ENCODE data around the gene DPYSL4.

DPYSL4 gene

GRCh38 chr10:132176623-132177500 lies 9.9 kb upstream of the DPYSL4 start:
- Histone ChIP-seq H3K4me1 (ENCODE audit: insufficient read depth, insufficient read length) (peaks cover 6% of the 10 kb centered on the region), H3K9me3 (ENCODE audit: insufficient read depth, low read length) (no peaks in the 10 kb centered on the region), H3K4me3 (ENCODE audit: insufficient read length, low read depth) (no peak overlapping the region), H3K36me3 (ENCODE audit: insufficient read depth, insufficient read length, low read length) (no peaks in the 10 kb centered on the region), H3K27me3 (ENCODE audit: insufficient read depth, insufficient read length) (peaks cover 22% of the 10 kb centered on the region), H3K9ac (ENCODE audit: insufficient read length, low read depth) (no peak overlapping the region)
- TF ChIP-seq ZNF274 (IDR thresholded peaks at IDR 0.05; ENCODE audit: low read depth, low read length) = no peak
- TF ChIP-seq YY1 (IDR thresholded peaks at IDR 0.05; ENCODE audit: insufficient read depth, insufficient read length) = no peak
- no peak for TF ChIP-seq SUZ12 (IDR thresholded peaks at IDR 0.05; ENCODE audit: extremely low read depth, insufficient read depth, insufficient read length)
- DNase-seq (ENCODE audit: low read depth, low spot score) = no peak

GRCh38 chr10:132178046-132178445 lies 8.7 kb upstream of the DPYSL4 start:
- no peak overlapping the region for H3K4me3 ChIP-seq (ENCODE audit: insufficient read length, low read depth)
- peaks cover 6% of the 10 kb centered on the region for H3K4me1 ChIP-seq (ENCODE audit: insufficient read depth, insufficient read length)
- no peak for DNase-seq (ENCODE audit: low read depth, low spot score)
- H3K27me3 ChIP-seq (ENCODE audit: insufficient read depth, insufficient read length) = peaks cover 33% of the 10 kb centered on the region
- H3K9me3 ChIP-seq (ENCODE audit: insufficient read depth, low read length) = no peaks in the 10 kb centered on the region
- H3K9ac ChIP-seq (ENCODE audit: insufficient read length, low read depth) = no peak overlapping the region
- TF ChIP-seq SUZ12 (IDR thresholded peaks at IDR 0.05; ENCODE audit: extremely low read depth, insufficient read depth, insufficient read length) = no peak
- TF ChIP-seq YY1 (IDR thresholded peaks at IDR 0.05; ENCODE audit: insufficient read depth, insufficient read length) = no peak
- TF ChIP-seq ZNF274 (IDR thresholded peaks at IDR 0.05; ENCODE audit: low read depth, low read length) = no peak
- no peaks in the 10 kb centered on the region for H3K36me3 ChIP-seq (ENCODE audit: insufficient read depth, insufficient read length, low read length)

GRCh38 chr10:132178672-132179545 lies 7.8 kb upstream of the DPYSL4 start:
- no peak for DNase-seq (ENCODE audit: low read depth, low spot score)
- H3K27me3 ChIP-seq (ENCODE audit: insufficient read depth, insufficient read length) = peaks cover 42% of the 10 kb centered on the region
- no peak overlapping the region for H3K4me3 ChIP-seq (ENCODE audit: insufficient read length, low read depth)
- H3K4me1 ChIP-seq (ENCODE audit: insufficient read depth, insufficient read length) = peaks cover 6% of the 10 kb centered on the region
- TF ChIP-seq SUZ12 (IDR thresholded peaks at IDR 0.05; ENCODE audit: extremely low read depth, insufficient read depth, insufficient read length) = no peak
- no peak for TF ChIP-seq YY1 (IDR thresholded peaks at IDR 0.05; ENCODE audit: insufficient read depth, insufficient read length)
- TF ChIP-seq ZNF274 (IDR thresholded peaks at IDR 0.05; ENCODE audit: low read depth, low read length) = no peak
- no peaks in the 10 kb centered on the region for H3K9me3 ChIP-seq (ENCODE audit: insufficient read depth, low read length)
- no peak overlapping the region for H3K9ac ChIP-seq (ENCODE audit: insufficient read length, low read depth)
- no peaks in the 10 kb centered on the region for H3K36me3 ChIP-seq (ENCODE audit: insufficient read depth, insufficient read length, low read length)

- no peak for DNase-seq (ENCODE audit: low read depth, low spot score)
- no peak overlapping the region for H3K4me3 ChIP-seq (ENCODE audit: insufficient read length, low read depth)
- H3K36me3 ChIP-seq (ENCODE audit: insufficient read depth, insufficient read length, low read length) = no peaks in the 10 kb centered on the region
- TF ChIP-seq YY1 (IDR thresholded peaks at IDR 0.05; ENCODE audit: insufficient read depth, insufficient read length) (no peak), ZNF274 (IDR thresholded peaks at IDR 0.05; ENCODE audit: low read depth, low read length) (no peak), SUZ12 (IDR thresholded peaks at IDR 0.05; ENCODE audit: extremely low read depth, insufficient read depth, insufficient read length) (no peak)
- peaks cover 6% of the 10 kb centered on the region for H3K4me1 ChIP-seq (ENCODE audit: insufficient read depth, insufficient read length)
- H3K9ac ChIP-seq (ENCODE audit: insufficient read length, low read depth) = no peak overlapping the region
- H3K27me3 ChIP-seq (ENCODE audit: insufficient read depth, insufficient read length) = peaks cover 50% of the 10 kb centered on the region
- H3K9me3 ChIP-seq (ENCODE audit: insufficient read depth, low read length) = no peaks in the 10 kb centered on the region
Observed at GRCh38 chr10:132179551-132180392, 7.0 kb upstream of the DPYSL4 start.

GRCh38 chr10:132180736-132181135 lies 6.0 kb upstream of the DPYSL4 start:
- Histone ChIP-seq H3K36me3 (ENCODE audit: insufficient read depth, insufficient read length, low read length) (no peaks in the 10 kb centered on the region), H3K9ac (ENCODE audit: insufficient read length, low read depth) (no peak overlapping the region), H3K4me3 (ENCODE audit: insufficient read length, low read depth) (no peak overlapping the region), H3K27me3 (ENCODE audit: insufficient read depth, insufficient read length) (peaks cover 57% of the 10 kb centered on the region), H3K4me1 (ENCODE audit: insufficient read depth, insufficient read length) (peaks cover under 1% of the 10 kb centered on the region), H3K9me3 (ENCODE audit: insufficient read depth, low read length) (no peaks in the 10 kb centered on the region)
- no peak for TF ChIP-seq YY1 (IDR thresholded peaks at IDR 0.05; ENCODE audit: insufficient read depth, insufficient read length)
- TF ChIP-seq ZNF274 (IDR thresholded peaks at IDR 0.05; ENCODE audit: low read depth, low read length) = no peak
- no peak for TF ChIP-seq SUZ12 (IDR thresholded peaks at IDR 0.05; ENCODE audit: extremely low read depth, insufficient read depth, insufficient read length)
- no peak for DNase-seq (ENCODE audit: low read depth, low spot score)

- no peak for DNase-seq (ENCODE audit: low read depth, low spot score)
- H3K4me1 ChIP-seq (ENCODE audit: insufficient read depth, insufficient read length) = peaks cover 6% of the 10 kb centered on the region
- TF ChIP-seq YY1 (IDR thresholded peaks at IDR 0.05; ENCODE audit: insufficient read depth, insufficient read length) = no peak
- no peak for TF ChIP-seq SUZ12 (IDR thresholded peaks at IDR 0.05; ENCODE audit: extremely low read depth, insufficient read depth, insufficient read length)
- no peak for TF ChIP-seq ZNF274 (IDR thresholded peaks at IDR 0.05; ENCODE audit: low read depth, low read length)
Observed at GRCh38 chr10:132181691-132182425, 4.9 kb upstream of the DPYSL4 start.

More at GRCh38 chr10:132181691-132182425, 4.9 kb upstream of the DPYSL4 start:
- Histone ChIP-seq H3K9ac (ENCODE audit: insufficient read length, low read depth) (no peak overlapping the region), H3K9me3 (ENCODE audit: insufficient read depth, low read length) (no peaks in the 10 kb centered on the region), H3K36me3 (ENCODE audit: insufficient read depth, insufficient read length, low read length) (no peaks in the 10 kb centered on the region), H3K4me3 (ENCODE audit: insufficient read length, low read depth) (no peak overlapping the region), H3K27me3 (ENCODE audit: insufficient read depth, insufficient read length) (peaks cover 57% of the 10 kb centered on the region)
